Fibroblast of villous mesenchyme (primary cell): Measurements from ENCODE around the gene WNT2B. TPM values are rescaled to one million over a fixed set of nuclear protein-coding genes. Genes with fewer than 3 reads are reported as not detected.

ENCODE experiments used
- DNase-seq: peaks from one replicate; pipeline ENCODE4 v3.0.0-alpha.2; 2010; ENCODE audit warnings: low read depth
- H3K4me3 ChIP-seq: 2 replicates; pipeline ENCODE4 v1.5.1; 2011; ENCODE audit warnings: low read depth, mild to moderate bottlenecking, low read length
- total RNA-seq: library from RNA; depleted of rRNA; stranded (reverse); fragments of >200 nt; gene quantifications from 2 replicates; pipeline ENCODE4 v1.2.3, GENCODE V29; 2012
- TF ChIP-seq, protein P1 (sequence below): IDR thresholded peaks from 2 replicates; pipeline ENCODE4 v1.5.1; 2012; ENCODE audit warnings: low read depth, mild to moderate bottlenecking, low read length; ENCODE audit not compliant: insufficient read depth

WNT2B gene
- total RNA-seq, 1 donor: 2.6 TPM

GRCh38 chr1:112504001-112504660, 4.6 kb upstream of the WNT2B start:
- no peak overlapping the region for H3K4me3 ChIP-seq
- DNase-seq: no peak
- TF ChIP-seq, protein P1, sequence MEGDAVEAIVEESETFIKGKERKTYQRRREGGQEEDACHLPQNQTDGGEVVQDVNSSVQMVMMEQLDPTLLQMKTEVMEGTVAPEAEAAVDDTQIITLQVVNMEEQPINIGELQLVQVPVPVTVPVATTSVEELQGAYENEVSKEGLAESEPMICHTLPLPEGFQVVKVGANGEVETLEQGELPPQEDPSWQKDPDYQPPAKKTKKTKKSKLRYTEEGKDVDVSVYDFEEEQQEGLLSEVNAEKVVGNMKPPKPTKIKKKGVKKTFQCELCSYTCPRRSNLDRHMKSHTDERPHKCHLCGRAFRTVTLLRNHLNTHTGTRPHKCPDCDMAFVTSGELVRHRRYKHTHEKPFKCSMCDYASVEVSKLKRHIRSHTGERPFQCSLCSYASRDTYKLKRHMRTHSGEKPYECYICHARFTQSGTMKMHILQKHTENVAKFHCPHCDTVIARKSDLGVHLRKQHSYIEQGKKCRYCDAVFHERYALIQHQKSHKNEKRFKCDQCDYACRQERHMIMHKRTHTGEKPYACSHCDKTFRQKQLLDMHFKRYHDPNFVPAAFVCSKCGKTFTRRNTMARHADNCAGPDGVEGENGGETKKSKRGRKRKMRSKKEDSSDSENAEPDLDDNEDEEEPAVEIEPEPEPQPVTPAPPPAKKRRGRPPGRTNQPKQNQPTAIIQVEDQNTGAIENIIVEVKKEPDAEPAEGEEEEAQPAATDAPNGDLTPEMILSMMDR: no peak

GRCh38 chr1:112504661-112505399, 3.9 kb upstream of the WNT2B start:
- no peak for DNase-seq
- H3K4me3 ChIP-seq: no peak overlapping the region
- TF ChIP-seq, protein P1: no peak

GRCh38 chr1:112505400-112505785, 3.4 kb upstream of the WNT2B start:
- H3K4me3 ChIP-seq: no peak overlapping the region
- TF ChIP-seq, protein P1: no peak
- no peak for DNase-seq

- H3K4me3 ChIP-seq: no peak overlapping the region
- TF ChIP-seq, protein P1: no peak
These were observed 2.9 kb upstream of the WNT2B start for GRCh38 chr1:112505878-112506277.

DNA sequence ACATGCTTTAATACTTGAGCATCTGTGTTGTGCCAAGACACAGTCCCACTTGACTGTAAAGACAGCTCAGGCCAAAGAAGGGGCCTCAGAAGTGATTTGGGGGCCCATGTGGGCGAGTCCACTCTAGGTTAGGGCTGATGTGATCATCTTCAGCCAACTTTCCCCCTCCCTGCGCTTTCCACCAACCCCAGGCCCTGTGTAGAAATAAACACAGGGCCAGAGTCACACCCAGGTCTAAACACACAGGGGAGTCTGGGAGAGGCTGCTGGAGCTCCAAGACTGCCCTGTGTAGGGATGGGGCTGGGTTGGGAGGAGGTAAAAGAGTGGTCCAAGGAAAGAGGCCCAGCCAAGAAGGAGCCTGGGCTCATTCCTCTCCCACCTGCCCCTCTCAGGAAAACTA, 2.5 kb upstream of the WNT2B start:
- no peak for DNase-seq
- TF ChIP-seq, protein P1: no peak
- no peak overlapping the region for H3K4me3 ChIP-seq

More at GRCh38 chr1:112505878-112506277, 2.9 kb upstream of the WNT2B start:
- DNase-seq: no peak

- TF ChIP-seq, protein P1: no peak
These were observed 2.0 kb upstream of the WNT2B start for GRCh38 chr1:112506731-112507130.

DNA sequence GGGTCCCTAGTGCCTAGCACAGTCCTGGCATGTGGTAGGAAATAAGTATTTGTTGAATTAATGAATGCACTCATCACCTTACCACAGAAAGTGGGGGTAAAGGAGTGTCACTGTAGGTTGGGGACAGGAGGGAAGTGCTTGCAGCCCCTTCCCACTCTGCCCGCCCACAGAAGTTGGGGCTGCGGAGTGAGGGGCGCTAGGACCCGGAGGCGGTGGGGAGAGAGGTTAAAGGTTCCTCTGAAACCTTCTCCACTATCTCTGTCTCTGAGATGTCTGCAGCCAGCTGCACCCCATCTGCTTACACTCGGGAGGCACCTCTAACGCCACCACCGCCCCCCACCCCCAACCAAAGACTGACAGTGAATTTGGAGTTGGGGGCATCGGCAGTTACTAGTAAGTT, 1.4 kb upstream of the WNT2B start:
- TF ChIP-seq, protein P1: no peak
- DNase-seq: no peak
- H3K4me3 ChIP-seq: peak overlapping the region; percentile 66

More at GRCh38 chr1:112506731-112507130, 2.0 kb upstream of the WNT2B start:
- H3K4me3 ChIP-seq: no peak overlapping the region
- no peak for DNase-seq
